ENCODE results near the gene WNT9A.
"Not testable (repeated sequence)": the region's sequence is repeated elsewhere in the genome, so short reads cannot be mapped to it uniquely, and the experiment has no call there.

WNT9A gene

GRCh38 chr1:227909923-227910328 is 37.8 kb downstream of the WNT9A start:
- DNase-seq, result not testable (repeated sequence)

DNA sequence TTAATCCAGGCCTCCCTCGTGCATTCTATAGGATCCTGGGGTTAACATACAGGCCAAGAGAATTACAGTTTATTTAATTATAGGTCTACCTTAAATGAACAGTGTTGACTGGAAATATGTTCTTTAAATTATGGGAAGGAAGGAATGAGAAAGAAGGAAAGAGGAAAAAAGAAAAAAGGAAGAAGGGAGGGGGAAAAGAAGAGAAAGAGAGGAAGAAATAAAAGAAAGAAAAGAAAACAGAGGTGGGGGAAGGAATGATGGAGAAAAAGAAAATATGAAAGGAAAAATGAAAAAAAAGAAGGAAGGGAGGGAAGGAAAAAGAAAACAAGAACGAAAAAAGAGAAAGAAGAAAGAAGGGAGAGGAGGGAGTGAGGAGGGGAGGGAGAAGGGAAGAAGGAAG is 38.5 kb downstream of the WNT9A start:
- DNase-seq, result no peak

DNA sequence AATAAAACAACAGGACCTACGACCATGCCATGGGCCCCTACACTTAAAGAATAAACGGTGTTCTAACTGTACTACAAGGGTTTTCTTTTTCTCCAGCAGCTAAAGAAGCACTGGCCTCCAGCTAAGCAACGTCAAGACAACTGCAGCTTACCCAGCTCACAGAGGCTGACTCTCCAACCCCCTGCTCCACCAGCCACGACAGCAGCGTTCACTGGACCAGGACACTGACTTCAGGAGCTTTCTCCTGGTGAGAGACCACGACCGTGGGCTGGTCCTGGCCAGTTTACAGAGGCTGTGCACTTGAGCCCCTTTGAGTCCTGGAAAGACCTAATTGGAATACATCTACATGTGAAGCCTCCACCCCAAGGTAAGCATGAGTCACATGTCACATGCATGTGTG is 39.4 kb downstream of the WNT9A start:
- no peak for DNase-seq

DNA sequence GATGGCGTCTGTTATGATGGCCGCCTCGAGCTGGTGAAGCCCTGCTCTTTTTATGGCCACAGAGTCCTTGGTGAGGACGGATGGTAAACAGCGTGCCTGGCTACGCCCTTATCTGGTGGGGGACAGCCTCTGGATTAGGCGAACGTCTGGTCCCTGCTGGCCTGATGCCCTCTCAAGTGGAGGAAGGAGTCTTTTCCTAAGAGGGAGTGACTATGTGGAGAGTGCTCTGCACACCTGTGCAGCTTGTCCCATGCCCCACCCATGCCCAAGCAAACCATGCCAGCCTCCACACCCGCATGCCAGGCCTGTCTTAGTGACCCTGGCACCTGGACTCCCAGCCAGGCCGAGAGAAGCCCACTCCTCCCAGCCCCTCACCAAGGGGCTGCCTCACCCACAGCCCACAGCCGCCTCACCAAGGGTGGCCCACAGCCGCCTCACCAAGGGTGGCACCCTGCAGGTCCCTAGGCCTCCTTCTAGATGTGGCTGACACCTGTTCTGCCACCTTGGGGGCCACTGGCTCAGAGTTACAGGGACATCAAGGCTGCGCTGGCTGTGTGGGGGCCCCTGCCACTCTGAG is 40.2 kb downstream of the WNT9A start:
- DNase-seq, result no peak

DNA sequence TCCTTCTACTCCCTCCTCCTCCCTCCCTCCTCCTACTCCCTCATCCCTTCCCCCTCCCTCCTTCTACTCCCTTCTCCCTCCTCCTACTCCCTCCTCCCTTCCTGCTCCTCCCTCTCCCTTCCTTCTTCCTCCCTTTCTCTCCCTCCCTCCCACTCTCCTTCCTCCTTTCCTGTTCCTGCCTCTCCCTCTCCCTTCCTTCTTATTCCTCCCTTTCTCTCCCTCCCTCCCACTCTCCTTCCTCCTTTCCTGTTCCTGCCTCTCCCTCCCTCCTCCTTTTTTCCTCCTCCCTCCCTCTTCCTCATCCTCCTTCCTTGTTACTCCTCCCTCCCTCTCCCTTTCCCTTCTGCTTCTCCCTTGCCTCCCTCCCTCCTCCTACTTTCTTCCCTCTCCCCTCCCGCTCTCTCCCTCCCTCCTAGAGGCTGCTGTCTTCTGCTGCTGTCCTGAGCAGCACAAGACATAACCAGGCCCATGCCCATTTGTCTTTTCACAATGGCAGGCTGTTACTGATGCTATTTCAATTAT is 41.1 kb downstream of the WNT9A start:
- DNase-seq, result no peak

DNA sequence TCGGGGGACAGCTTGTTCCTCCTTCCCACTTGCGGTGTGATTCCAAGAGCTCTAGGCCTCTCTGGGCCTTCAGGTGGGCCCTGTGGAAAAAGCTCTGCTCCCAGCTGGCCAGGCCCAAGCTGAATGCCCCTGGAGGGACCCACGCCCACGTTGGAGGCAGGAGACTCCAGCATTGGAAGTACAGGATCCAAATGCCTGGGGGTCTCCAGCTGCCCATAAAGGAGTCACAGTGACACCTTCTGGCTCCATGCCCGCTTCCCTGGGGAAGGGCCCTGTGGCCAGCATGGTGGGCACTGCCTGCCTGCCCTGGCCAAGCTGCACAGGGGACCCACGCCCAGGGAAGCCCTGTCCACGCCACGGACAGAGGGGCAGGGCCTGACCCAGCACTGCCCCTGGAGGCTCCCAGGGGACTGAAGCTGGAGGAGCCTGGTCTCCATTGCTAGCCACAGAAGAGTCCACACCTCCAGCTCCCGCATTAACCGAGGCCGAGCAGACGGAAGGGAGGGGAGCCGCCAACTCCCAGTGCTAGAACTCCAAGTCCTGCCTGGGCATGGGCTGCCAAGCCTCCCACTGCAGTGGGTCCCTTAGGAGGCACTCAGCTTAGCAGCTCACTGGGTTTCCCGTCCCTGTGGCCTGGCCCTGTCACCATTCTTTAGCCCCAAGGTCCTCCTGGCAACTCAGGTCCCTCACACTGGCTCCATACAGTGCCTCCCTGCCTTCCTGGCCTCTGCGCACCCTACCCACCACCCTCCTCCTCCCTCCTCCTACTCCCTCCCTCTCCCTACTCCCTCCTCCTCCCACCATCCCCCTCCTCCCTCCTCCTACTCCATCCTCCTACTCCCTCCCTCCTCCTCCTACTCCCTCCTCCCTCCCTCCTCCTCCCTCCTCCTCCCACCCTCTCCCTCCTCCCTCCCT is 41.9 kb downstream of the WNT9A start:
- no peak for DNase-seq

- DNase-seq, result no peak
These were observed 43.0 kb downstream of the WNT9A start for GRCh38 chr1:227904541-227905335.

DNA sequence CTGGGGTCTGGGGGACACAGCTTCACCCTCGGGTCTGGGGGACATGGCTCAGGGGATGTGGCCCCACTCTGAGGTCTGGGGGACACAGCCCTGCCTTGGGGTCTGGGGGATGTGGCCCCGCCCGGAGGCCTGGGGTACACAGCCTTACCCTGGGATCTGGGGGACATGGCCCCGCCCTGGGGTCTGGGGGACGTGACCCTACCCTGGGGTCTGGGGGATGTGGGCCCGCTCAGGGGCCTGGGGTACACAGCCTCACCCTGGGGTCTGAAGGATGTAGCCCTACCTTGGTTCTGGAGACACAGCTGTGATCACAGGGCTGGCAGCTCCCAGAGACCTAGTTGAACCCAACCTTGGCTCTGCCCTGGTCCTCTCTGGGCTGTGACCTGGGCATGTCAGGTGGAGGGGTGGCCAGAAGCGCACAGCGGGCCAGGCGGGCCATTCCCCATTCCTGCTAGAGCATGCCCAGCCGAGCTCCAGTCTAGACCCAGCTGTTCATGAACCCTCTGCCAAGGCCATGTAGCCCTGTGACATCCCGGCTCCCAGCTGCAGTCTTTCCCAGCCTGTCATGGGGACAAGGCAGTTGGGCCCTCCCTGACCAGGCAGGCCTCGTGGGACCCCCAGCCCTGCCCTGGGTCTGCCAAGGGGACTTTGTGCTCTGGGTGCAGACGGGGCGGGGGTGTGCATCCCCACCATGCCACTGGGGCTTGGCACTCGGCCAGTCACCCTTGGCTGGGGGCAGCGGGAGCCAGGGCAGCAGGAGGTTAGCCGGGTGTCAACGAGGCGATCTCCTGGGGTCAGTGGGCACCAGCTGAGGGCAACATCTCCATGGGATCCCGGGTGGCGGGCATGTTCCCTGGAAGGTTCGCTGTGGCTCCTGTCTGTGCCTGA is 43.9 kb downstream of the WNT9A start:
- DNase-seq, result peak; percentile 55

DNA sequence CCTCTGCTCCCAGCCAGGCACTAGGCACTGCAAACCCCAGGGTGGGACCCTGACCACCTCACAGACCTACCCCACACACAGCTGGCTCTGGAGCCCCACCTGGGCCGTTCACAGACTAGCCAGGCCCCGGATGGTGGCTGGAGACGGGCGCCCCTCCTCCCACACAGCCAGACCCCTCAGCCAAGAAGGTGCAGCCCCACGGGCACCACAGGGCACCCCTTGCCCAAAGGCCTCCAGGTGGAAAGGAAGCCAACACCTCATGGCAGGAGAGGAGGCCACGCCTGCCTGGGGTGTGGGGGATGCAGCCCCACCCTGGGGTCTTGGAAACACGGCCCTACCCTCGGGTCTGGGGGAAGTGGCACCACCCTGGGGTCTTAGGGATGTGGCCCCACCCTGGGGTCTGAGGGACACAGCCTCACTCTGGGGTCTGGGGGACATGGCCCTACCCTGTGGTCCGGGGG is 44.6 kb downstream of the WNT9A start:
- no peak for DNase-seq

- no peak for DNase-seq
These were observed 45.1 kb downstream of the WNT9A start for GRCh38 chr1:227902641-227902990.

DNA sequence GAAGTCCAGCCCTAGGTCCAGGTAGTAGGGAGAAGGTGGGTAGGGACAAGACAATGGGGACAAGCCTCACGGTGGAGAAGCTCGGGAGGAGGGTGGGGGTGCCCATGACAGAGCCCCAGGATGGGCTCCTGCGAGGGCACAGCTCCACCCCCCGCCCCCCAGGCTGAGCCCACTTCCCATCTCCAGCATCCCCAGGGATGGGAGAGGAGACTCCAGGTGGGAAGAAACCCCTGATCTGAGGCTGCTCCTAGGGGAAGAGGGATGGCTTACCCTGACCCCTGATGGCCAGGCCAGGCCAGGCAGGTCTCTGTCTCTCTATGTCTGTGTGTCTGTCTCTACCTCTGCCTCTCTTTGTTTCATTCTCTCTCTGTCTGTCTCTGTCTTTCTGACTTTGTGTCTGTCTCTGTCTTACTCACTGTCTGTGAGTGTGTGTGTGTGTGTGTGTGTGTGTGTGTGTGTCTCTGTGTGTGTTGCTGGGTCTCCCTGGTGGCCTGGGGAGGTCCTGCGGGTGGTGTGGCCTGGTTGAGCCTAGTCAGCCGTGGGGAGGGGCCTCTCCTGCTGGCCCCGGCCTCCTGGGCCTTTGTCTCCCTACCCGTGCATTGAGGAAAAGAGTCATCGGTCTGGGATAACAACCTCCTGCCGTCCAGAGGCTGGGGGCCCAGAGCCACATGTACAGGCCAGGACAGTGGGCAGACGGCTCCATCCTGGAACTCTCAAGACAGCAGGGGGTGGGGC is 45.7 kb downstream of the WNT9A start:
- peak; percentile 27 for DNase-seq

DNA sequence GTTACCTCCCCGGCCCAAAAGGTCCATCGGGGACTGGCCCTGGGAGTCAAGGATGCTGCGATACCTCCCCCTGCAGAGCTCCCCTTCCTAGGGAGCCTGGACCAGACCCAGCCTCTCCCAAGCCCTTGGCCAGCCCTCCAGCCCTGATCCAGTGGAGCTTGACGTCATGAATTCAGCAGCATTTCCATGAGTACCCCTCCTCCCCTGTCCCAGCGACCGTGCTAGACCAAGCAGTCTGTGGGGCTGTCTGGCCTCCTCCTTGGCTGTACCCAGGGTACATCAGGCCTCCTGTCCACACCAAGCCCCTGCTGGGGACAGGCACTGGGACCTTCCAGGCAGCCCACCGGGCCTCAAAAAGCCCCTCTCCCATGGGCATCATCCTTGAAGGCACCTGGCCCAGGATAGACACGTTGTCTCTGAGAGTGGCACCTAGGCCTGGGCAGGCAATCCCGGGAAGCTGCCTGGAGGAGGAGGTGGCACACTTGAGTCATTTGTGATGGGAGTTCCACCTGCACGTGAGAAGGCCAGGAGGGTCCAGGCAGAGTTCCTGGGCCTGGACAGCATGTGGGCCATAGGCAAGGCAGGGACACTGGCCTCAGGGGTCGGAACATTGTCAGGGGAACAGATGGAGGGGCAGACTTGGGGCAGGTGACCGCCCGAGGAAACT is 46.4 kb downstream of the WNT9A start:
- DNase-seq, result peak; percentile 23

DNA sequence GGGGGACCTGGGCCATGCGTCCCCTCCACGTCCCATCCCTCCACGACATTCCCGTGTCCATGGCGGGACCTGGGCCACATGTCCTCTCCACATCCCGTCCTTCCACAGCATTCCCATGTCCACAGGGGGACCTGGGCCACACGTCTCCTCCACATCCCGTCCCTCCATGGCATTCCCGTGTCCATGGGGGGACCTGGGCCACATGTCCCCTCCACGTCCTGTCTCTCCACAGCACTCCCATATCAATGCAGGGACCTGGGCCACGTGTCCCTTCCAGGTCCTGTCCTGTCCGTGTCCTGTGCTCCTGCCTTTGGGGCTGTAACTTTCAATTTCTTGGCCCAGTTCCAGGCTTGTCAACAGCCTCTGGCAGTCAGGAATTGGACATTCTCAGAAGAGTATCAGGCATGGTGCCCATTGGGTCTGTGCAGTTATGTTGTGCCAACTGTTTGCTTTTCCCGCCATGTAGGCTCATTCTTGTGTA is 47.1 kb downstream of the WNT9A start:
- peak; percentile 19 for DNase-seq

GRCh38 chr1:227899820-227900449 is 47.8 kb downstream of the WNT9A start:
- DNase-seq, result peak; percentile 17

DNA sequence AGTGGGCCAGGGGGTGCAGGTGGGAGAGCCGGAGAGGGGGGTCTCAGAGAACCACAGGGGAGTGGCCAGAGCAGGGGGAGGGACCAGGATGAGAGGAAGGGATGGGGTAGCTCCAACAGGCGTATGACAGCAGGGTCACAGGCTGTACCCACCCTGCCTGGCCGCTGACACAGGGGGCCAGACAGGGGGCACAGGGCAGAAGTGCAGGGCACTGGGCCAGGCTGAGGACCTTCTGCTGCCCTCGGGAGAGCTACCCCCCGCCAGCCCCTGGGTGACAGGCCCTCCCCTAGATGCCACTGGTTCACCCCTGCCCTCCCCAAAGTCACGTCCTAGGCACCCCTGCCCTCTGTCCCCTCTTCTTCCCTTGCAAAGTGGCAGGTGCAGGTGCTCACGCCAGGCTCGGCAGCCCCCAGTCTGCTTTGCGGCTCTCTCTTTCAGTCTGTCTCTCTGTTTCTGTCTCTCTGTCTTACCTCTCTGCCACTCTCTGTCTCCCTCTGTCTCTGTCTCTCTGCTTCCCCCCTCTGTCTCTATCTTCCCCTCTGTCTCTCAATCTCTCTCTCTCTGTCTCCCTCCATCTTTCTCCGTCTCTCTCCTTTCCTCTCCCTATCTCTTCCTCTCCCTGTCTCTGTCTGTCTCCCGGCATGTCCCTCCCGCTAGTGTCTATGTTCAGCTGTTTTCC is 48.5 kb downstream of the WNT9A start:
- peak; percentile 13 for DNase-seq

DNA sequence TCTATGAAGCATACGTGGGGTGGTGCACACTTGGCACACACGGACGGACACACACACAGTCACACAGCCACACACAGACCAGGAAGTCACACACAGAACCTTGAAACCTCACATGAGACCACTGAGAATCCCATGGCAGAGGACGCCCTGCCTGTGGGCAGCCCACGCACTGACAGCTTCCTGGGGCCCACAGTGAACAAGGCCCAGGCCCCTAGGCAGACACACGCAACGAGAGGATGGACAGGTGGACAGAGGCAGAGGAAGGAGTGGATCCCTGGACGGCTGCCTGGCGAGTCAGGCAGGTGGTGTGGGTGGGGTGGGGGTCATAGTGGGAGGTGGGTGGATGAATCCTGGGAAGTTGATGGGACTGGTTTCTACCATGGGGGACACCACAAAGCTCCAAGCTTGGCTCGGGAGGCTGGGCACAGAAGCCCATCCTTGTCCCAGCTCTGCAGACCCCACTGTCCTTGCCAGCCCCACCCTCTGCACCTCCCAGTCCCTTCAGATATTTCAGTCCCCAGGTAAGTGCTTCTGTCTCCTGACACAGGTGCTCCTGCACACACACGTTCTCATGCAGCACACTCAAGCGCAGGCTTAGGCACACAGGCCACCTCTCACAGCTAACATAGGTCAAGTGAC is 49.1 kb downstream of the WNT9A start:
- DNase-seq, result peak; percentile 11

- DNase-seq, result peak; percentile 14
These were observed 49.9 kb downstream of the WNT9A start for GRCh38 chr1:227897704-227898438.

Data from femur (tissue), 1 donor.